WERI-Rb-1 (cell line): ENCODE measurements around the gene FAM181B.

Experiments
- DNase-seq: peaks from one replicate; pipeline ENCODE4 v3.0.0-alpha.2; 2020
- H3K27ac ChIP-seq: fragments of 250-450 bp; sonication (Bioruptor Pico); 2 replicates; pipeline ENCODE4 v1.5.1; 2020; ENCODE audit warnings: mild to moderate bottlenecking, moderate library complexity
- H3K27me3 ChIP-seq: fragments of 250-450 bp; sonication (Bioruptor Pico); 2 replicates; pipeline ENCODE4 v1.5.1; 2021; ENCODE audit warnings: mild to moderate bottlenecking, low read depth, moderate library complexity; ENCODE audit not compliant: insufficient read depth, severe bottlenecking
- H3K36me3 ChIP-seq: fragments of 250-450 bp; sonication (Bioruptor Pico); 2 replicates; pipeline ENCODE4 v1.5.1; 2020; ENCODE audit warnings: mild to moderate bottlenecking, moderate library complexity
- H3K4me3 ChIP-seq: 2 replicates; pipeline ENCODE4 v1.5.1; 2011; ENCODE audit warnings: low read depth, mild to moderate bottlenecking, control low read depth, low read length
- H3K9me3 ChIP-seq: fragments of 250-450 bp; sonication (Bioruptor Pico); 2 replicates; pipeline ENCODE4 v1.5.1; 2021; ENCODE audit warnings: mild to moderate bottlenecking, moderate library complexity; ENCODE audit not compliant: severe bottlenecking
- TF ChIP-seq, protein P1 (sequence below): IDR thresholded peaks from 2 replicates; pipeline ENCODE4 v1.5.1; 2011; ENCODE audit warnings: low read depth, mild to moderate bottlenecking, control low read depth, inconsistent platforms, low read length

Gene FAM181B

DNA sequence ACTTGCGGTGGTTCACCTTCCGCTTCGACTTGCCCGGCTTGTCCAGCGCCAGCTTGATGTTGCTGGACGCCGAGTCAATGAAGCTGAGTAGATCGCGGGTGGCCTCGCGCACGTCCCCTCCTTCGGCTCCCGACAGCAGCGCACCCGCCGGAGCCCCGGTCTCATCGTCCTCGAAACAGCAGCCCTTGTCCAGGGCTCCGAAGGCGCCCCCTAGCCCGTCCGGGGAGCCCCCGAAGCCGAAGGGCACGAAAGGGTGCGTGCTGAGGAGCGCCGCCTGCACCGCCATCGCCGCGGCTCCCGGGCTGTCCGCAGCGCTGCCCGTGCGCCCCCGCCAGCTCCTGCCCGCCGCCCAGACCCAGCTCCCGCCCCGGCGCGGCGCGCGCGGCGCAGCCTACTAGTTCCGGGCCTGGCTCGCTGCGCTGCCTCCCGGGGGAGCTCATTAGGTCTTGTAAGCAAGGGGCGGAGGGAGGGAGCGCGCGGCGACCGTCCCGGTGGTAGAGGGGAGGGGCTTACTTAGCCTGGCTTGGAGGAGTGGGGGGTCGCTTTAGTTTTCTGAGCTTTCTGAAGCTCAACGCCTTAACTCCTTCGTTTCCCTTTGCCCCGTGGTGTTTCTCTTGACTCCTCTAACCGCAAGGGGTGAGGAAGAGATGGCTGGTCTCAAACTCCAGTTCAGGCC, at the start of gene FAM181B:
Gene FAM181B, minus strand, starts transcription at position 421 of the 676 bp plus-strand sequence. Its CDS starts 135 bp downstream, at position 286.
- H3K4me3 ChIP-seq: peak within 1 kb of the TSS; percentile 47
- DNase-seq: peak; percentile 65
- H3K27me3 ChIP-seq: peaks cover 88% of the 10 kb centered on the region

DNA sequence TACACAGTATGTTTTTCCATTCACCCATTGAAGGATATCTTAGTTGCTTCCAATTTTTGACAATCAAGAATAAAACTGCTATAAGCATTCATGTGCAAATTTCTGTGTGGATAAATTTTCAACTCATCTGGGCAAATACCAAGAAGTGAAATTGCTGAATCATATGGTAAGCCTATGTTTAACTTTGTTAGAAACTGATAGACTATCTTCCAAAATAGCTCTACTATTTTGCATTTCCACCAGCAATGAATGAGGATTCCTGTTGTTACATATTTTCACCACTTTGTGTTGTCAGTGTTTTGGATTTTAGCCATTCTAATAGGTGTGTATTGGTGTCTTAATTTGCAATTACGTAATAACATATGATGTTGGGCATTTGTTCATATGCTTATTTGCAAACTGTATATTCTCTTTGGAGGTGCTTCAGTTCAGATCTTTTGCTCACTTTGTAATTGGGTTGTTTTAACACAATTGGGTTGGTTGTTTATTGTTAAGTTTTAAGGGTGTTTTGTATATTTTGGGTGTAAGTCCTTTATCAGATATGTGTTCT, 49.2 kb upstream of the FAM181B start:
- H3K4me3 ChIP-seq: no peak overlapping the region
- no peaks in the 10 kb centered on the region for H3K36me3 ChIP-seq
- no peak for DNase-seq
- TF ChIP-seq, protein P1, sequence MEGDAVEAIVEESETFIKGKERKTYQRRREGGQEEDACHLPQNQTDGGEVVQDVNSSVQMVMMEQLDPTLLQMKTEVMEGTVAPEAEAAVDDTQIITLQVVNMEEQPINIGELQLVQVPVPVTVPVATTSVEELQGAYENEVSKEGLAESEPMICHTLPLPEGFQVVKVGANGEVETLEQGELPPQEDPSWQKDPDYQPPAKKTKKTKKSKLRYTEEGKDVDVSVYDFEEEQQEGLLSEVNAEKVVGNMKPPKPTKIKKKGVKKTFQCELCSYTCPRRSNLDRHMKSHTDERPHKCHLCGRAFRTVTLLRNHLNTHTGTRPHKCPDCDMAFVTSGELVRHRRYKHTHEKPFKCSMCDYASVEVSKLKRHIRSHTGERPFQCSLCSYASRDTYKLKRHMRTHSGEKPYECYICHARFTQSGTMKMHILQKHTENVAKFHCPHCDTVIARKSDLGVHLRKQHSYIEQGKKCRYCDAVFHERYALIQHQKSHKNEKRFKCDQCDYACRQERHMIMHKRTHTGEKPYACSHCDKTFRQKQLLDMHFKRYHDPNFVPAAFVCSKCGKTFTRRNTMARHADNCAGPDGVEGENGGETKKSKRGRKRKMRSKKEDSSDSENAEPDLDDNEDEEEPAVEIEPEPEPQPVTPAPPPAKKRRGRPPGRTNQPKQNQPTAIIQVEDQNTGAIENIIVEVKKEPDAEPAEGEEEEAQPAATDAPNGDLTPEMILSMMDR: no peak
- peaks cover 3% of the 10 kb centered on the region for H3K9me3 ChIP-seq
- H3K27ac ChIP-seq: no peak overlapping the region
- H3K27me3 ChIP-seq: peaks cover 22% of the 10 kb centered on the region

More for the DNA sequence above, at the start of gene FAM181B:
- peaks cover 11% of the 10 kb centered on the region for H3K9me3 ChIP-seq
- no peaks in the 10 kb centered on the region for H3K36me3 ChIP-seq
- H3K27ac ChIP-seq: no peak within 1 kb of the TSS
- TF ChIP-seq, protein P1: no peak

- no peak overlapping the region for H3K4me3 ChIP-seq
- no peaks in the 10 kb centered on the region for H3K36me3 ChIP-seq
- H3K27me3 ChIP-seq: peaks cover 5% of the 10 kb centered on the region
- H3K9me3 ChIP-seq: peaks cover 3% of the 10 kb centered on the region
- DNase-seq: no peak
- TF ChIP-seq, protein P1: no peak
- H3K27ac ChIP-seq: no peak overlapping the region
These were observed 45.1 kb upstream of the FAM181B start for GRCh38 chr11:82778776-82779175.

DNA sequence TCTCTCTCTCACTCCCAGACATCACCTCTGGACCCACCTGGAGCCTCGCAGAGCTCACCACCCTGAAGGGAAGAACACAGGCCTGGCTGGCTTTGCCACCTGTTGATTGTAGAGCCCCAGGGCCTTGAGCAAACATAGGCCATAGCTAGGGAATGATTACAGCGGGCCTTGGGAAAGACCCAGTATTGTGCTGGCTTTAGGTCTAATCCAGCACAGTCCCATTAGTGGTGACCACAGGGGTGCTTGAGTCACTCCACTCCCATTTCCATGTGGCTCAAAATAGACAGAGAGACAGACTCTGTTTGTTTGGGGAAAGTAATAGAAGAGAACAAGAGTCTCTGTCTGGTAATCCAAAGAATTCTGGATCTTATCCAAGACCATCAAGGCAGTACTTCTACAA, 42.7 kb upstream of the FAM181B start:
- TF ChIP-seq, protein P1: no peak
- Histone ChIP-seq H3K9me3 (peaks cover 6% of the 10 kb centered on the region), H3K36me3 (no peaks in the 10 kb centered on the region), H3K27ac (no peak overlapping the region), H3K27me3 (peaks cover 5% of the 10 kb centered on the region), H3K4me3 (no peak overlapping the region)
- DNase-seq: no peak

DNA sequence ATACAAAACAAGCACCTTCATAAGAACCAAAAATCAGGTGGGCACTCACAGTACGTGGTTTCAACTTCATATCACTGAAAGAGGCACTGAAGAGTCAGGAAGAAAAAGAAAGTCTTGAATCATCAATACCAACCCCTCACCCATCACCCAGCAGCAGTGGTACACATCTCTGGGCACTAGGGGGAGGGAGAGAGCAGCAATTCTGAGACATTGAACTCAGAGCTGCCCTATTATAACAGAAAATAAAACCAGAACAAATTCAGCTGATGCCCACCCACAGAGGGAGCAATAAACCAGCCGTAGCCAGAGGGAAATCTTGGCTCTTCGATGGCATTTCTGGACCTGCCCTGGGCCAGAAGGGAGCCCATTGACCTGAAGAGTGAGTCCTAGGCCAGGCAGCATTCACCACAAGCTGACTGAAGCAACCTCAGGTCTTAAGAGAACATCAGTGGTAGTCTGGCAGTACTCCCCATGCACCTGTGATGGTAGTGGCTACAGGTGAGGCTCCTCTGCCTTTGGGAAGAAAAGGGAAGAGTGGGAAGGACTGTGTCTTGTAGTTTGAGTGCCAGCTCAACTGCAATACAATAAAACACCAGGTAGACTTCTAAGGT, 42.2 kb upstream of the FAM181B start:
- peaks cover 3% of the 10 kb centered on the region for H3K27me3 ChIP-seq
- H3K36me3 ChIP-seq: no peaks in the 10 kb centered on the region
- no peak overlapping the region for H3K4me3 ChIP-seq
- TF ChIP-seq, protein P1: peak; percentile 84
- DNase-seq: peak; percentile 58
- H3K27ac ChIP-seq: no peak overlapping the region
- H3K9me3 ChIP-seq: peaks cover 6% of the 10 kb centered on the region
